HG02610 (cell line): ENCODE results near the gene TYMS.
A peak's percentile ranks its signal among the peaks of the same experiment; 100 is the strongest.

ENCODE experiments used
- ATAC-seq: cut with Tn5 transposase; IDR thresholded peaks from one replicate; pipeline ENCODE4 v1.9.1; 2021; ENCODE audit warnings: mild to moderate bottlenecking, moderate library complexity; ENCODE audit not compliant: unreplicated experiment

Gene TYMS

GRCh38 chr18:657311-658000 is at the start of gene TYMS:
Gene TYMS, plus strand, starts transcription at chr18:657653. Its CDS starts 90 bp downstream, at chr18:657743.
- ATAC-seq: peak; percentile 52

- ATAC-seq: no peak
Observed at GRCh38 chr18:607930-608329, 49.5 kb upstream of the TYMS start.

- ATAC-seq: no peak
Observed at GRCh38 chr18:610214-610928, 47.1 kb upstream of the TYMS start.

GRCh38 chr18:612156-612555 is 45.3 kb upstream of the TYMS start:
- ATAC-seq: no peak

DNA sequence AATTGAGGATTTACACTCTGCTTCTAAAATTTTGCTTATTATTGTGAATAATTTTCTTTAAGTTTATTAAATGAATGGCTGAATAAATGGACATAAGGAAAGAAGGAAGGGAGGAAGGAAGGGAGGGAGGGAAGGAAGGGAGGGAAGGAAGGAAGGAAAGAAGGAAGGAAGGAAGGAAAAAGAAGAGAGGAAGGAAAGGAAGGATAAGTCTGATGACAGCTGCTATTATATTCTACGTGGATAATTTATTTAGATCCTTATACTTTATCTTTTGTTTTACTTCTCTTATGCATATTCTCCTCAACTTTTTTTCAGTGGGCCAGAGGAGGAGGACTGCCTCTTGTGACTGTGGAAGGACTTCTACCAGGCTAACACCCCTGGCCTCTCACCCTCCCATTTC is 43.3 kb upstream of the TYMS start:
- ATAC-seq: no peak

- ATAC-seq: no peak
Observed at GRCh38 chr18:615092-615521, 42.3 kb upstream of the TYMS start.

- no peak for ATAC-seq
Observed at GRCh38 chr18:615773-616172, 41.7 kb upstream of the TYMS start.

DNA sequence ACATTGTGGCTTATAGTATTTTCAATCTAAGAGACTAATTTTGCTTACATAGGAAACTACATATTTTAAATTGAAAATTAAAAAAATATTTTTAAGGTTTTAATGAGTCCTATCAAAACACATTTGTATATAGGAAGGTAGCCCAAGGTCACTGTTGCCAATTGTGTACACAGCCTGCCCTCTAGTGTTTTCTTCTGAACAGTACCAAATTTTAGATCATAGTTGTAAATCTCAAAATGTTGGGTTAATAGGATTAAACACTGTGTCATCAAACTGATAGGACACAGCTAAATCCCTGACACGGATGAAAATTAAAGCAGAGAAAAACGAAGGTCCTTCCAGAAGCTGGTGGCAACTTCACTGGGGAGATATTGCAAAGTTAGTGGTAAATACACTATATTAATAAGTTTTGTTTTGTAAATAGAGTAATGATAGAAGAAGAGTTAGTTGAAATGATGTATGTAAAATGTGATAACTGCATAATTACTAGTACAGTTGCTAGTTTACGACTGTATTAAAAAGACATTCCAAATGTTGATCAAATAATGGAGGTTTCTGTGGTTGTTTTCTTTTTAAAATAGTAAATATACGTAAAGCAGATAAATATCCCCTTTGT is 41.0 kb upstream of the TYMS start:
- no peak for ATAC-seq

- ATAC-seq: no peak
Observed at GRCh38 chr18:617970-618504, 39.4 kb upstream of the TYMS start.

DNA sequence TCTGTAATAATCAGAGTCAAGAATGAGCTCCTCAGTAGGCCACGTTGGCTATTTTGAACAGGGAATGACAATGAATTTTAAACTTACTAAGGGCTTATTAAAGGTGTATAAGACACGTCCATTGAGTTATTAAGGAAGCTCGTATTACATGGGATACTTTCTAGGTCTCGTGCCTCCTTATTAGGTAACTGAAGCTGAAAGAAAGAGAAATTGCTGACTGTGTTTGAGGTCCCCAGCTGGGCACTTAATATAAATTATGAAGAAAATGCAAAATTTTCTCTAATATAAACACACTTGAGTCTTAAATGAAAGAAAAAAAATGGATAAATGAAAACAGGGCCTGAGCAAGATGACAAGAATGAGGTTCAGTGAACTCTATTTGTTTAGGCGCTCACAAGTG is 38.8 kb upstream of the TYMS start:
- no peak for ATAC-seq

DNA sequence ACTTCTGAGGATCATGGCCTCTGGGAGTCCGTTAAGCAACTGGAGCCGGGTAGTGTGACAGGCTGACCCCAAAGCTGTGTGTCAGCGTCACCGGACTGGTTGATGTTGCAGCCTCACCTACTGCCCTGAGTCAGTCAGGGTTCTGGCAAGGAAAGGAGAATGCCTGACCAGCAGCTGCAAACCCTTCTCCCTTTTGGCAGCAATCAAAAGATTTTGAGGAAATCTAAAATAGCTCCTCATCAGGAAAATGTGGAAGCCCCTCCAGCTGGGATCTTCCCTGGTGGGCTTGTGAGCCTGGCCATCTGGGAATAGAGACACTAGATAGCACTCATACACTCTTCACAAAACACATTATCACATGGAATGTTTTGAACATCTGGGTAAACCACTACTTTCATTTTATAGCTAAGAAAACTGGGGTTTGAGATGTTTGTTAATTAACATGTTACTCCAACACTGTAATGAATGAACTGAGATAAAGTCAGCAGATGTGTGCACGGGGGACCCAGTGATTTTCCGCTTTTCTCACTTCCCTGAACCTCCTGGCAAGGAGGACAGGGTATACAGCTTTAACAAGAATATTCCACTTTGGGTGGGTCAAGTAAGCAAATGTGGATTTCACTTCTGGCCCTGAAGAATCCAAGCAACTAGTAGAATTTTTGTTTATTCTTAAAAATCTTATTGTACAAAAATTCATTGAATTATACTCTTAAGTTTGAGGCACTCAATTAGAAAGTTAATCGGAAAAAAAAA is 36.0 kb upstream of the TYMS start:
- no peak for ATAC-seq

DNA sequence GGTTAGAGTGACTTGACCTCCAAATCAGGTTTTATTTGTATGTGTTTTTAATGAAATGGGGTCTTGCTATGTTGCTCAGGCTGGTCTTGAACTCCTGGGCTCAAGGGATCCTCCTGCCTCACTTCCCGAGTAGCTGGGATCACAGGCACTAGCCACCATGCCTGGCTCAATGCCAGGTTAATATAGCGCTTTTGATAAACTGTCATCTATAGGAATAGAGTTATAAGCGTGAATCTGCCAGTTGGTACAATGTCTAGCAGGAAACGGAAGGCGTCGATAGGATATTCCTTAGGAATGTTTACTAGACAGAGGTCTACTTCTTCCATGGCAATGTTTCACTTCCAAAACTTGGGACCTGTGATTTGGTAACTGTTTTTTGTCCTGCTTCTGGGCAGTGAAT is 35.2 kb upstream of the TYMS start:
- ATAC-seq: no peak

GRCh38 chr18:623761-624620 is 33.5 kb upstream of the TYMS start:
- ATAC-seq: peak; percentile 50

- no peak for ATAC-seq
Observed at GRCh38 chr18:627231-627630, 30.2 kb upstream of the TYMS start.

GRCh38 chr18:629269-630150 is 27.9 kb upstream of the TYMS start:
- no peak for ATAC-seq

DNA sequence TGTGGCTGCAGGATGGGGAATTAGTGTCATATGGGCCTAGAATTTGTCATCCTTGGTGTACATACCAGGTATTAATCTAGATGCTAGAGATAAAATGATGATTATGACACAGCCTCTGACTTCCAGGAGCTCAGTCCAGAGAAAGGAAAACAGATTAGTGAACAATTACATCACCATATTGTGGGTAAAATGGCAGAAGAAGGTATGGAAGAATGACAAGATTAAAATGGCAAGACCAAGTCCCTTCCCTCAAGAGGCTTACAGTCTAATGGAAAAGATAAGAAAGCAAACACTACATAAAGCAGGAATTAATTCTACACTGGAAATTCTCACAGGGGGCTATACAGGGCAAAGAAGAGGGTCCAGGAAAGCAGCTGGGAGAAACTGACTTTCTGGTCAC is 25.9 kb upstream of the TYMS start:
- ATAC-seq: no peak

- ATAC-seq: no peak
Observed at GRCh38 chr18:634551-635045, 22.9 kb upstream of the TYMS start.

DNA sequence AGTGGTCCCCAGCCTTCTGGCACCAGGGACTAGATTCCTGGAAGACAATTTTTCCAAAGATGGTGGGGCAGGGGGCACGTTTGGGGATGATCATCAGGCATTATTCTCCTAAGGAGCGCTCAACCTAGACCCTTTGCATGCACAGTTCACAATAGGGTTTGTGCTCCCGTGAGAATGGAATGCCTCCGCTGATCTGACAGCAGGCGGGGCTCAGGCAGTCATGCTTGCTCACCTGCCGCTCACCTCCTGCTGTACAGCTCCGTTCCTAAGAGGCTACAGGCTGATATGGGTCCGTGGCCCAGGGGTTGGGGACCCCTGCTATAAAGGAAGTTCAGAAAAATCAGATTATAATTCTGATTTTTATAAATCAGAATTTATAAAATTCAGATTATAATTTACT is 22.3 kb upstream of the TYMS start:
- ATAC-seq: no peak

GRCh38 chr18:641224-641623 is 16.2 kb upstream of the TYMS start:
- ATAC-seq: no peak
